Vagina (tissue), 2 donors: ENCODE results near the gene BCAS1. TPM values are rescaled to one million over a fixed set of nuclear protein-coding genes. Genes with fewer than 3 reads are reported as not detected.

ENCODE experiments used
- DNase-seq, 2 donors: peaks; one replicate each; pipeline ENCODE4 v3.0.0-alpha.2; 2017; ENCODE audit errors: extremely low spot score in 2 of 2
- H3K27ac ChIP-seq: fragments of 200-600 bp; sonication (generic); one replicate; pipeline ENCODE4 v1.5.1; 2019
- H3K27me3 ChIP-seq: fragments of 200-600 bp; sonication (generic); one replicate; pipeline ENCODE4 v1.5.1; 2019
- H3K36me3 ChIP-seq, 2 donors: fragments of 200-600 bp; sonication (generic); one replicate each; pipeline ENCODE4 v1.5.1; 2017 to 2019
- H3K4me1 ChIP-seq: fragments of 200-600 bp; sonication (generic); one replicate; pipeline ENCODE4 v1.5.1; 2019
- H3K4me3 ChIP-seq, 2 donors: fragments of 200-600 bp; sonication (generic); 1 replicate in 1 of 2; 2 replicates in 1 of 2; pipeline ENCODE4 v1.5.1; 2016 to 2019
- H3K9me3 ChIP-seq: fragments of 200-600 bp; sonication (generic); one replicate; pipeline ENCODE4 v1.5.1; 2019
- POLR2A ChIP-seq, 2 donors: fragments of 450-650 bp; IDR thresholded peaks; one replicate each; pipeline ENCODE4 v1.6.1; 2017; ENCODE audit warnings: antibody characterized with exemption in 2 of 2, mild to moderate bottlenecking in 2 of 2, moderate library complexity in 2 of 2
- POLR2AphosphoS5 ChIP-seq, 2 donors: sonication (generic); formaldehyde crosslinking; IDR thresholded peaks; one replicate each; pipeline ENCODE4 v1.9.0; 2017; ENCODE audit warnings: antibody characterized with exemption in 2 of 2, mild to moderate bottlenecking in 2 of 2, low read depth in 1 of 2; ENCODE audit not compliant: insufficient read depth in 1 of 2
- intact Hi-C: fragments of 100-400 bp; cut with DNase I; formaldehyde crosslinking; loops from one replicate; pipeline ENCODE4 v1.15.1; 2023
- total RNA-seq: library from RNA; depleted of rRNA; stranded (reverse); fragments of >200 nt; gene quantifications from one replicate; pipeline ENCODE4 v1.2.3, GENCODE V29; 2016
- TF ChIP-seq, protein P1 (sequence below), 3 experiments: fragments of 450-650 bp in 2 of 3; fragments of 200-600 bp in 1 of 3; sonication (generic) in 1 of 3; IDR thresholded peaks; one replicate each; pipeline ENCODE4 v1.5.1; 2017 to 2019; ENCODE audit warnings: antibody characterized with exemption in 3 of 3, mild to moderate bottlenecking in 2 of 3, moderate library complexity in 2 of 3

Gene BCAS1
- total RNA-seq, 1 donor from 2014 or later: 2.7 TPM

DNA sequence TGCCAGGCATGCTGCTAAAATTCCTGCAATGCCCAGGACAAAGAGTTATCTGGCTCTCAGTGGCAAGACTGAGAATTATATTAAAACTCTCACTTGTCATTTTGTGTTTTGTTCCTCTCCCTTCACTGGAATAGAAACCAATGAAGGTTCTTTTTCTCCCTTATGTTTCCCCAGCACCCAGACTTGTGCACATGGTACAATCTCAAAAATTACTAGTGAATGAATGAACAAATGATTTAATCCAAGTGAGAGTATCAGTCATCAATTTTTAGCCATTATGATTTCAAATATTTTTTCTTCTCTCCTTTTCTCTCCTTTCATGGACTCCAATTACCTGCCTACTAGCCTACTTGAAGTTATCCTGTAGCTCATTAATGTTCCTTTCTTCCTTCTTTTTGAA is 70.1 kb downstream of the BCAS1 start:
- intact Hi-C loops: no loop called here
- no peaks in the 10 kb centered on the region for H3K9me3 ChIP-seq
- no peak for DNase-seq
- no peaks in the 10 kb centered on the region for H3K4me1 ChIP-seq
- no peak overlapping the region for H3K4me3 ChIP-seq
- TF ChIP-seq, protein P1, sequence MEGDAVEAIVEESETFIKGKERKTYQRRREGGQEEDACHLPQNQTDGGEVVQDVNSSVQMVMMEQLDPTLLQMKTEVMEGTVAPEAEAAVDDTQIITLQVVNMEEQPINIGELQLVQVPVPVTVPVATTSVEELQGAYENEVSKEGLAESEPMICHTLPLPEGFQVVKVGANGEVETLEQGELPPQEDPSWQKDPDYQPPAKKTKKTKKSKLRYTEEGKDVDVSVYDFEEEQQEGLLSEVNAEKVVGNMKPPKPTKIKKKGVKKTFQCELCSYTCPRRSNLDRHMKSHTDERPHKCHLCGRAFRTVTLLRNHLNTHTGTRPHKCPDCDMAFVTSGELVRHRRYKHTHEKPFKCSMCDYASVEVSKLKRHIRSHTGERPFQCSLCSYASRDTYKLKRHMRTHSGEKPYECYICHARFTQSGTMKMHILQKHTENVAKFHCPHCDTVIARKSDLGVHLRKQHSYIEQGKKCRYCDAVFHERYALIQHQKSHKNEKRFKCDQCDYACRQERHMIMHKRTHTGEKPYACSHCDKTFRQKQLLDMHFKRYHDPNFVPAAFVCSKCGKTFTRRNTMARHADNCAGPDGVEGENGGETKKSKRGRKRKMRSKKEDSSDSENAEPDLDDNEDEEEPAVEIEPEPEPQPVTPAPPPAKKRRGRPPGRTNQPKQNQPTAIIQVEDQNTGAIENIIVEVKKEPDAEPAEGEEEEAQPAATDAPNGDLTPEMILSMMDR (IDR thresholded peaks at IDR 0.05): no peak
- TF ChIP-seq POLR2A (IDR thresholded peaks at IDR 0.05) (no peak), POLR2AphosphoS5 (IDR thresholded peaks at IDR 0.05; ENCODE audit: insufficient read depth in 1 of 2, low read depth in 1 of 2) (no peak)
- H3K27me3 ChIP-seq: no peaks in the 10 kb centered on the region
- no peak overlapping the region for H3K27ac ChIP-seq
- no peaks in the 10 kb centered on the region for H3K36me3 ChIP-seq

GRCh38 chr20:53999077-53999476 is 71.3 kb downstream of the BCAS1 start:
- no peak for TF ChIP-seq POLR2A (IDR thresholded peaks at IDR 0.05)
- TF ChIP-seq, protein P1 (IDR thresholded peaks at IDR 0.05): no peak
- TF ChIP-seq POLR2AphosphoS5 (IDR thresholded peaks at IDR 0.05; ENCODE audit: insufficient read depth in 1 of 2, low read depth in 1 of 2): no peak
- no peak overlapping the region for H3K27ac ChIP-seq
- no peak overlapping the region for H3K4me3 ChIP-seq
- H3K27me3 ChIP-seq: no peaks in the 10 kb centered on the region
- no peaks in the 10 kb centered on the region for H3K36me3 ChIP-seq
- no peaks in the 10 kb centered on the region for H3K9me3 ChIP-seq
- DNase-seq: no peak
- intact Hi-C loops: no loop called here
- no peaks in the 10 kb centered on the region for H3K4me1 ChIP-seq

GRCh38 chr20:53996584-53997486 is 73.6 kb downstream of the BCAS1 start:
- no peaks in the 10 kb centered on the region for H3K4me1 ChIP-seq
- TF ChIP-seq, protein P1 (IDR thresholded peaks at IDR 0.05): no peak
- TF ChIP-seq POLR2A (IDR thresholded peaks at IDR 0.05) (no peak), POLR2AphosphoS5 (IDR thresholded peaks at IDR 0.05; ENCODE audit: insufficient read depth in 1 of 2, low read depth in 1 of 2) (no peak)
- no peaks in the 10 kb centered on the region for H3K27me3 ChIP-seq
- DNase-seq: no peak
- H3K36me3 ChIP-seq: no peaks in the 10 kb centered on the region
- H3K9me3 ChIP-seq: no peaks in the 10 kb centered on the region
- H3K27ac ChIP-seq: no peak overlapping the region
- H3K4me3 ChIP-seq: no peak overlapping the region
- intact Hi-C loops: no loop called here

GRCh38 chr20:53995949-53996348 is 74.4 kb downstream of the BCAS1 start:
- H3K9me3 ChIP-seq: no peaks in the 10 kb centered on the region
- no peak for DNase-seq
- no peaks in the 10 kb centered on the region for H3K4me1 ChIP-seq
- H3K27me3 ChIP-seq: no peaks in the 10 kb centered on the region
- intact Hi-C loops: no loop called here
- no peak overlapping the region for H3K27ac ChIP-seq
- H3K4me3 ChIP-seq: no peak overlapping the region
- H3K36me3 ChIP-seq: no peaks in the 10 kb centered on the region
- no peak for TF ChIP-seq POLR2AphosphoS5 (IDR thresholded peaks at IDR 0.05; ENCODE audit: insufficient read depth in 1 of 2, low read depth in 1 of 2)
- TF ChIP-seq POLR2A (IDR thresholded peaks at IDR 0.05): no peak
- TF ChIP-seq, protein P1 (IDR thresholded peaks at IDR 0.05): no peak

- no peaks in the 10 kb centered on the region for H3K9me3 ChIP-seq
- intact Hi-C loops: no loop called here
- H3K27ac ChIP-seq: no peak overlapping the region
- TF ChIP-seq, protein P1 (IDR thresholded peaks at IDR 0.05): no peak
- TF ChIP-seq POLR2A (IDR thresholded peaks at IDR 0.05) (no peak), POLR2AphosphoS5 (IDR thresholded peaks at IDR 0.05; ENCODE audit: insufficient read depth in 1 of 2, low read depth in 1 of 2) (no peak)
- H3K27me3 ChIP-seq: no peaks in the 10 kb centered on the region
- H3K4me3 ChIP-seq: no peak overlapping the region
- H3K4me1 ChIP-seq: no peaks in the 10 kb centered on the region
- H3K36me3 ChIP-seq: no peaks in the 10 kb centered on the region
- DNase-seq: no peak
Measured at GRCh38 chr20:53994088-53994487, 76.3 kb downstream of the BCAS1 start.
